WTC11 (cell line): ENCODE measurements around the gene EPN2. TPM values are rescaled to one million over a fixed set of nuclear protein-coding genes. Genes with fewer than 3 reads are reported as not detected.

Source experiments
- ATAC-seq: fragments of 200-7000 bp; cut with Tn5 transposase; 2 replicates; pipeline ENCODE4 v1.10.0; 2021; ENCODE audit warnings: mild to moderate bottlenecking, moderate library complexity
- CTCF ChIA-PET: fragments of 300-600 bp; sonication (Branson Sonifier 250); formaldehyde crosslinking; loops from one replicate; lab custom pipeline; 2021; ENCODE audit warnings: antibody characterized with exemption; lab: Charles Lee
- POLR2A ChIA-PET: fragments of 350-600 bp; sonication (Branson Sonifier 250); formaldehyde crosslinking; loops from one replicate; lab custom pipeline; 2021; ENCODE audit warnings: antibody characterized with exemption; lab: Charles Lee
- DNase-seq: peaks from one replicate; pipeline ENCODE4 v3.0.0; 2021; ENCODE audit warnings: low spot score
- H3K27ac Mint-ChIP-seq: 2 replicates; pipeline ENCODE4 v1.8.0; 2021; ENCODE audit warnings: mixed read lengths
- H3K27me3 Mint-ChIP-seq: 2 replicates; pipeline ENCODE4 v1.8.0; 2021; ENCODE audit warnings: low read depth, mild to moderate bottlenecking, moderate library complexity, mixed read lengths
- H3K36me3 Mint-ChIP-seq: 2 replicates; pipeline ENCODE4 v1.8.0; 2021; ENCODE audit warnings: mixed read lengths
- H3K4me1 Mint-ChIP-seq: 2 replicates; pipeline ENCODE4 v1.8.0; 2022; ENCODE audit warnings: mixed read lengths
- H3K4me3 Mint-ChIP-seq: 2 replicates; pipeline ENCODE4 v1.8.0; 2021; ENCODE audit warnings: mild to moderate bottlenecking, moderate library complexity, mixed read lengths
- H3K9me3 Mint-ChIP-seq: 2 replicates; pipeline ENCODE4 v1.8.0; 2021; ENCODE audit warnings: mixed read lengths
- CREM ChIP-seq: sonication (generic); formaldehyde crosslinking; IDR thresholded peaks from 2 replicates; pipeline ENCODE4 v1.8.1; 2022; ENCODE audit warnings: mild to moderate bottlenecking, missing genetic modification reagents, moderate library complexity
- ESRRA ChIP-seq: sonication (generic); formaldehyde crosslinking; IDR thresholded peaks from 2 replicates; pipeline ENCODE4 v1.8.1; 2022; ENCODE audit warnings: mild to moderate bottlenecking, missing genetic modification reagents, borderline replicate concordance
- FOXP1 ChIP-seq: sonication (generic); formaldehyde crosslinking; IDR thresholded peaks from 2 replicates; pipeline ENCODE4 v1.8.0; 2022; ENCODE audit warnings: missing genetic modification reagents, mild to moderate bottlenecking, moderate library complexity, borderline replicate concordance
- GRHL2 ChIP-seq: fragments of 250-450 bp; sonication (Bioruptor Pico); IDR thresholded peaks from 2 replicates; pipeline ENCODE4 v1.8.0; 2022; ENCODE audit warnings: mild to moderate bottlenecking, moderate library complexity; ENCODE audit not compliant: insufficient replicate concordance, severe bottlenecking
- IRF1 ChIP-seq: sonication (generic); formaldehyde crosslinking; IDR thresholded peaks from 2 replicates; pipeline ENCODE4 v1.8.0; 2023; ENCODE audit warnings: missing genetic modification reagents
- PRRX2 ChIP-seq: fragments of 250-450 bp; sonication (Bioruptor Pico); IDR thresholded peaks from 2 replicates; pipeline ENCODE4 v1.8.0; 2021; ENCODE audit warnings: mild to moderate bottlenecking
- SMAD3 ChIP-seq: sonication (generic); formaldehyde crosslinking; IDR thresholded peaks from 2 replicates; pipeline ENCODE4 v1.8.0; 2022; ENCODE audit warnings: missing genetic modification reagents, mild to moderate bottlenecking, borderline replicate concordance
- TCF7 ChIP-seq: sonication (generic); formaldehyde crosslinking; IDR thresholded peaks from 2 replicates; pipeline ENCODE4 v1.8.0; 2022; ENCODE audit warnings: mild to moderate bottlenecking, low read depth, missing genetic modification reagents, moderate library complexity
- TP53 ChIP-seq: sonication (generic); formaldehyde crosslinking; IDR thresholded peaks from 2 replicates; pipeline ENCODE4 v1.8.1; 2023; ENCODE audit warnings: mild to moderate bottlenecking, missing genetic modification reagents
- ZNF671 ChIP-seq: fragments of 250-450 bp; sonication (Bioruptor Pico); IDR thresholded peaks from 2 replicates; pipeline ENCODE4 v1.8.0; 2021; ENCODE audit warnings: mild to moderate bottlenecking
- total RNA-seq: library from RNA; stranded (reverse); gene quantifications from 3 replicates; pipeline ENCODE4 v1.2.3, GENCODE V29; 2021
- TF ChIP-seq, protein P1 (sequence below): sonication (generic); formaldehyde crosslinking; conservative IDR thresholded peaks from 2 replicates; pipeline ENCODE4 v1.8.1; 2022; ENCODE audit warnings: mild to moderate bottlenecking, missing genetic modification reagents
- TF ChIP-seq, protein P2 (sequence below): sonication (generic); formaldehyde crosslinking; IDR thresholded peaks from 2 replicates; pipeline ENCODE4 v1.8.0; 2022; ENCODE audit warnings: mild to moderate bottlenecking, missing genetic modification reagents
- TF ChIP-seq, protein P3 (sequence below): fragments of 250-450 bp; sonication (Bioruptor Pico); IDR thresholded peaks from 2 replicates; pipeline ENCODE4 v1.9.0; 2021; ENCODE audit warnings: mild to moderate bottlenecking, borderline replicate concordance
- TF ChIP-seq, protein P4 (sequence below): sonication (generic); formaldehyde crosslinking; IDR thresholded peaks from 2 replicates; pipeline ENCODE4 v1.8.0; 2022; ENCODE audit warnings: mild to moderate bottlenecking, missing genetic modification reagents
- TF ChIP-seq, protein P5 (sequence below): fragments of 250-450 bp; sonication (Bioruptor Pico); IDR thresholded peaks from 2 replicates; pipeline ENCODE4 v2.1.2; 2022; ENCODE audit warnings: mild to moderate bottlenecking, moderate library complexity

Gene EPN2
- total RNA-seq, 1 experiment from 2014 or later: 48.8 TPM

DNA sequence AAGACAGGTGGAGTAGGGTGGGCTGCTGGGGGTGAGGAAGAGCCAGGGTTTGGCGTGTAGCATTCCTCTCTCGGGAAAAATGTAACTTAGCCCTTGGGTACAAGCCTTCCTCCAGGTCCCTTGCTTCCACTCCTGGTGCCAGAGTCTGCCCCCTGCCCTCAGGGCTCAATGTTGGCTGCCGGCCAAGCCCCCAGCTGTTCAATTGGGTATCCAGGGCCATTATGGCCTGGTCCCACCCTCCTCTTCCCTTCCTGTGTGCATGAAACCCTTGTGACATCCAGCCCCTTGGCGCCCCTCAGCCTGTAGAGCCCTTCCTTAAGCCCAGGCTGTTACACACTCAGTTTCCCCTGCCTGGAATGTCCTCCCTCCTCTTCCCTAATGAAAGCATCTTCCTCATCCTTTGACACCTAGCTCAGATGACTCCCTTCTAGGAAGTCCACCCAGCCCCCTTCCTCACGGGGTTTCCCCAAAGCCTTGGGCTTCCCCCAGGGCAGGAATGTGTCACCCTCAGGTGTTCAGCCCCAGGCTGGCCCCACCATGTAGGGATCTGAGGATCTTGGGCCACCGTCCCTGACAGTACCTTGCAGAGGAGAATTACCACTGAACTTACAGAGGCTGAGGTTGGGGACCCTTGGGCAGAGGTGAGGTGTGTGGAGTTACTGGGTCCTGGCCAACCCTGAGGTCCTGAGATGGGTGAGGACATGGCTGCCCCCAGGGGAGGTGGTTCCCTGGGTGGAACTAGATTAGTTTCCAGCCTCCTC is 95.4 kb downstream of the EPN2 start:
- DNase-seq: no peak
- H3K27me3 Mint-ChIP-seq: no peaks in the 10 kb centered on the region
- ChIA-PET POLR2A (interaction anchor here (0.8 kb wide), 1 partner anchor 20 kb away, joined by 3 read pairs; no protein-coding TSS in a partner anchor), CTCF (interaction anchor here (1.1 to 2.3 kb wide), 3 partner anchors 11 to 430 kb away, joined by 3 to 14 read pairs (median 3); partner anchors contain the start of gene B9D1)
- TF ChIP-seq, protein P1, sequence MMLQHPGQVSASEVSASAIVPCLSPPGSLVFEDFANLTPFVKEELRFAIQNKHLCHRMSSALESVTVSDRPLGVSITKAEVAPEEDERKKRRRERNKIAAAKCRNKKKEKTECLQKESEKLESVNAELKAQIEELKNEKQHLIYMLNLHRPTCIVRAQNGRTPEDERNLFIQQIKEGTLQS (CRISPR knock-in tag): no peak
- TF ChIP-seq FOXP1 (CRISPR knock-in tag): no peak
- TF ChIP-seq, protein P2, sequence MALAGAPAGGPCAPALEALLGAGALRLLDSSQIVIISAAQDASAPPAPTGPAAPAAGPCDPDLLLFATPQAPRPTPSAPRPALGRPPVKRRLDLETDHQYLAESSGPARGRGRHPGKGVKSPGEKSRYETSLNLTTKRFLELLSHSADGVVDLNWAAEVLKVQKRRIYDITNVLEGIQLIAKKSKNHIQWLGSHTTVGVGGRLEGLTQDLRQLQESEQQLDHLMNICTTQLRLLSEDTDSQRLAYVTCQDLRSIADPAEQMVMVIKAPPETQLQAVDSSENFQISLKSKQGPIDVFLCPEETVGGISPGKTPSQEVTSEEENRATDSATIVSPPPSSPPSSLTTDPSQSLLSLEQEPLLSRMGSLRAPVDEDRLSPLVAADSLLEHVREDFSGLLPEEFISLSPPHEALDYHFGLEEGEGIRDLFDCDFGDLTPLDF (CRISPR knock-in tag): no peak
- TF ChIP-seq GRHL2 (CRISPR knock-in tag): no peak
- TF ChIP-seq CREM (CRISPR knock-in tag): no peak
- TF ChIP-seq, protein P3, sequence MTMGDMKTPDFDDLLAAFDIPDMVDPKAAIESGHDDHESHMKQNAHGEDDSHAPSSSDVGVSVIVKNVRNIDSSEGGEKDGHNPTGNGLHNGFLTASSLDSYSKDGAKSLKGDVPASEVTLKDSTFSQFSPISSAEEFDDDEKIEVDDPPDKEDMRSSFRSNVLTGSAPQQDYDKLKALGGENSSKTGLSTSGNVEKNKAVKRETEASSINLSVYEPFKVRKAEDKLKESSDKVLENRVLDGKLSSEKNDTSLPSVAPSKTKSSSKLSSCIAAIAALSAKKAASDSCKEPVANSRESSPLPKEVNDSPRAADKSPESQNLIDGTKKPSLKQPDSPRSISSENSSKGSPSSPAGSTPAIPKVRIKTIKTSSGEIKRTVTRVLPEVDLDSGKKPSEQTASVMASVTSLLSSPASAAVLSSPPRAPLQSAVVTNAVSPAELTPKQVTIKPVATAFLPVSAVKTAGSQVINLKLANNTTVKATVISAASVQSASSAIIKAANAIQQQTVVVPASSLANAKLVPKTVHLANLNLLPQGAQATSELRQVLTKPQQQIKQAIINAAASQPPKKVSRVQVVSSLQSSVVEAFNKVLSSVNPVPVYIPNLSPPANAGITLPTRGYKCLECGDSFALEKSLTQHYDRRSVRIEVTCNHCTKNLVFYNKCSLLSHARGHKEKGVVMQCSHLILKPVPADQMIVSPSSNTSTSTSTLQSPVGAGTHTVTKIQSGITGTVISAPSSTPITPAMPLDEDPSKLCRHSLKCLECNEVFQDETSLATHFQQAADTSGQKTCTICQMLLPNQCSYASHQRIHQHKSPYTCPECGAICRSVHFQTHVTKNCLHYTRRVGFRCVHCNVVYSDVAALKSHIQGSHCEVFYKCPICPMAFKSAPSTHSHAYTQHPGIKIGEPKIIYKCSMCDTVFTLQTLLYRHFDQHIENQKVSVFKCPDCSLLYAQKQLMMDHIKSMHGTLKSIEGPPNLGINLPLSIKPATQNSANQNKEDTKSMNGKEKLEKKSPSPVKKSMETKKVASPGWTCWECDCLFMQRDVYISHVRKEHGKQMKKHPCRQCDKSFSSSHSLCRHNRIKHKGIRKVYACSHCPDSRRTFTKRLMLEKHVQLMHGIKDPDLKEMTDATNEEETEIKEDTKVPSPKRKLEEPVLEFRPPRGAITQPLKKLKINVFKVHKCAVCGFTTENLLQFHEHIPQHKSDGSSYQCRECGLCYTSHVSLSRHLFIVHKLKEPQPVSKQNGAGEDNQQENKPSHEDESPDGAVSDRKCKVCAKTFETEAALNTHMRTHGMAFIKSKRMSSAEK (CRISPR knock-in tag): no peak
- TF ChIP-seq, protein P4, sequence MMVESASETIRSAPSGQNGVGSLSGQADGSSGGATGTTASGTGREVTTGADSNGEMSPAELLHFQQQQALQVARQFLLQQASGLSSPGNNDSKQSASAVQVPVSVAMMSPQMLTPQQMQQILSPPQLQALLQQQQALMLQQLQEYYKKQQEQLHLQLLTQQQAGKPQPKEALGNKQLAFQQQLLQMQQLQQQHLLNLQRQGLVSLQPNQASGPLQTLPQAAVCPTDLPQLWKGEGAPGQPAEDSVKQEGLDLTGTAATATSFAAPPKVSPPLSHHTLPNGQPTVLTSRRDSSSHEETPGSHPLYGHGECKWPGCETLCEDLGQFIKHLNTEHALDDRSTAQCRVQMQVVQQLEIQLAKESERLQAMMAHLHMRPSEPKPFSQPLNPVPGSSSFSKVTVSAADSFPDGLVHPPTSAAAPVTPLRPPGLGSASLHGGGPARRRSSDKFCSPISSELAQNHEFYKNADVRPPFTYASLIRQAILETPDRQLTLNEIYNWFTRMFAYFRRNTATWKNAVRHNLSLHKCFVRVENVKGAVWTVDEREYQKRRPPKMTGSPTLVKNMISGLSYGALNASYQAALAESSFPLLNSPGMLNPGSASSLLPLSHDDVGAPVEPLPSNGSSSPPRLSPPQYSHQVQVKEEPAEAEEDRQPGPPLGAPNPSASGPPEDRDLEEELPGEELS (CRISPR knock-in tag): no peak
- no peak for TF ChIP-seq TCF7 (CRISPR knock-in tag)
- peaks cover 12% of the 10 kb centered on the region for H3K4me1 Mint-ChIP-seq
- H3K27ac Mint-ChIP-seq: no peak overlapping the region
- ATAC-seq: no peak
- H3K9me3 Mint-ChIP-seq: no peaks in the 10 kb centered on the region
- H3K4me3 Mint-ChIP-seq: no peak overlapping the region
- H3K36me3 Mint-ChIP-seq: peaks cover 8% of the 10 kb centered on the region; the same call in 1 of the 2 replicates

DNA sequence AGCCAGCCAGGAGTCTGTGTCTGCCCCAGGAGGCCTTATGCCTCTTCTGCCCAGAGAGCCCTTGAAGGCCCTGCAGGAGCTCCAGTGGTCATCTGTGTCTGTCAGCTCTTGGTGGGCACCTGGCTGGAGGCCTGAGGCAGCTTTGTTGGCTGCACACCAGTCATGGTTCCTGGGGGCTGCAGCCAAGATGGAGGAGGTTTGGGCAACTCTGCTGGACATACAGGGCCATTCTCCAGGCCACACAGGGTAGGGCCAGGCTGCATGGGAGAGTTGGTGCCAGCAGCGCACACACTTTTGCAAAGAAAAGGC is 95.9 kb downstream of the EPN2 start:
- H3K27ac Mint-ChIP-seq: no peak overlapping the region

More for the DNA sequence above, 95.9 kb downstream of the EPN2 start:
- CTCF ChIA-PET: interaction anchor here (1.0 to 2.3 kb wide), 4 partner anchors 9 to 429 kb away, joined by 3 to 14 read pairs (median 3); partner anchors contain the start of gene B9D1
- Mint-ChIP-seq H3K36me3 (peaks cover 8% of the 10 kb centered on the region; the same call in 1 of the 2 replicates), H3K4me3 (no peak overlapping the region), H3K27me3 (no peaks in the 10 kb centered on the region), H3K9me3 (no peaks in the 10 kb centered on the region), H3K4me1 (peaks cover 16% of the 10 kb centered on the region)
- TF ChIP-seq, protein P5, sequence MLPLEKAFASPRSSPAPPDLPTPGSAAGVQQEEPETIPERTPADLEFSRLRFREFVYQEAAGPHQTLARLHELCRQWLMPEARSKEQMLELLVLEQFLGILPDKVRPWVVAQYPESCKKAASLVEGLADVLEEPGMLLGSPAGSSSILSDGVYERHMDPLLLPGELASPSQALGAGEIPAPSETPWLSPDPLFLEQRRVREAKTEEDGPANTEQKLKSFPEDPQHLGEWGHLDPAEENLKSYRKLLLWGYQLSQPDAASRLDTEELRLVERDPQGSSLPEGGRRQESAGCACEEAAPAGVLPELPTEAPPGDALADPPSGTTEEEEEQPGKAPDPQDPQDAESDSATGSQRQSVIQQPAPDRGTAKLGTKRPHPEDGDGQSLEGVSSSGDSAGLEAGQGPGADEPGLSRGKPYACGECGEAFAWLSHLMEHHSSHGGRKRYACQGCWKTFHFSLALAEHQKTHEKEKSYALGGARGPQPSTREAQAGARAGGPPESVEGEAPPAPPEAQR (CRISPR knock-in tag): no peak
- no peak for TF ChIP-seq TP53 (CRISPR knock-in tag)
- TF ChIP-seq ESRRA (CRISPR knock-in tag): no peak
- TF ChIP-seq IRF1: no peak
- TF ChIP-seq PRRX2: no peak
- TF ChIP-seq, protein P2 (CRISPR knock-in tag): no peak
- no peak for TF ChIP-seq SMAD3
- TF ChIP-seq ZNF671 (CRISPR knock-in tag): no peak
- no peak for DNase-seq
- ATAC-seq: no peak
- POLR2A ChIA-PET: no interaction called here
